Ishikawa (cell line): ENCODE data around the gene ZNF341.

ENCODE experiments used
- CEBPB ChIP-seq: IDR thresholded peaks from 2 replicates; pipeline ENCODE4 v1.6.1; 2012
- EP300 ChIP-seq: IDR thresholded peaks from 2 replicates; pipeline ENCODE4 v1.6.1; 2012; ENCODE audit warnings: borderline replicate concordance
- FOXM1 ChIP-seq: IDR thresholded peaks from 2 replicates; pipeline ENCODE4 v1.6.1; 2012; ENCODE audit warnings: low read depth, borderline replicate concordance
- NFIC ChIP-seq: IDR thresholded peaks from 2 replicates; pipeline ENCODE4 v1.6.1; 2012
- RAD21 ChIP-seq: IDR thresholded peaks from 2 replicates; pipeline ENCODE4 v1.6.1; 2012; ENCODE audit warnings: low read depth
- TAF1 ChIP-seq: IDR thresholded peaks from 2 replicates; pipeline ENCODE4 v1.6.1; 2012; ENCODE audit warnings: low read depth, mild to moderate bottlenecking
- TEAD4 ChIP-seq: IDR thresholded peaks from 2 replicates; pipeline ENCODE4 v1.6.1; 2012
- TF ChIP-seq, protein P1 (sequence below): IDR thresholded peaks from 2 replicates; pipeline ENCODE4 v1.6.1; 2012; ENCODE audit warnings: low read depth, mild to moderate bottlenecking
- TF ChIP-seq, protein P2 (sequence below): IDR thresholded peaks from 2 replicates; pipeline ENCODE4 v1.6.1; 2012

DNA sequence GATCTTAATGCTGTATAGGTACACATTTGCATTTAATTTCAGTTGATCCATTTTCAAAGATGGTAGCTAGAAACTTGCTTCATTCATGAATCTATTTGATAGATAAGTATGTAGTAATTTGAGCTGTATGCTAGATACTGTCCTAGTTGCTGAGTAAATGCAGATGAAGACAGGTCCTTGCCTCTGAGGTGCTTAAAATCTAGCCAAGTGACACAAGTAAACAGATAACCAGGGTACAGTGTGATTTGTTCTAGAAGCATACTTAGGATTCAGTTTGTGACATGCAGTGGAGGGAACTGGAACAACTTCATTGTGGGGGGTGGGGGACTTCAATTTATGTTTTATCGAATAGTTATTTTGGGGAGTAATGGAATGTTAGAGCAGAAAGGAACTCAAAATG lies 88.6 kb downstream of the ZNF341 start:
- TF ChIP-seq, protein P1, sequence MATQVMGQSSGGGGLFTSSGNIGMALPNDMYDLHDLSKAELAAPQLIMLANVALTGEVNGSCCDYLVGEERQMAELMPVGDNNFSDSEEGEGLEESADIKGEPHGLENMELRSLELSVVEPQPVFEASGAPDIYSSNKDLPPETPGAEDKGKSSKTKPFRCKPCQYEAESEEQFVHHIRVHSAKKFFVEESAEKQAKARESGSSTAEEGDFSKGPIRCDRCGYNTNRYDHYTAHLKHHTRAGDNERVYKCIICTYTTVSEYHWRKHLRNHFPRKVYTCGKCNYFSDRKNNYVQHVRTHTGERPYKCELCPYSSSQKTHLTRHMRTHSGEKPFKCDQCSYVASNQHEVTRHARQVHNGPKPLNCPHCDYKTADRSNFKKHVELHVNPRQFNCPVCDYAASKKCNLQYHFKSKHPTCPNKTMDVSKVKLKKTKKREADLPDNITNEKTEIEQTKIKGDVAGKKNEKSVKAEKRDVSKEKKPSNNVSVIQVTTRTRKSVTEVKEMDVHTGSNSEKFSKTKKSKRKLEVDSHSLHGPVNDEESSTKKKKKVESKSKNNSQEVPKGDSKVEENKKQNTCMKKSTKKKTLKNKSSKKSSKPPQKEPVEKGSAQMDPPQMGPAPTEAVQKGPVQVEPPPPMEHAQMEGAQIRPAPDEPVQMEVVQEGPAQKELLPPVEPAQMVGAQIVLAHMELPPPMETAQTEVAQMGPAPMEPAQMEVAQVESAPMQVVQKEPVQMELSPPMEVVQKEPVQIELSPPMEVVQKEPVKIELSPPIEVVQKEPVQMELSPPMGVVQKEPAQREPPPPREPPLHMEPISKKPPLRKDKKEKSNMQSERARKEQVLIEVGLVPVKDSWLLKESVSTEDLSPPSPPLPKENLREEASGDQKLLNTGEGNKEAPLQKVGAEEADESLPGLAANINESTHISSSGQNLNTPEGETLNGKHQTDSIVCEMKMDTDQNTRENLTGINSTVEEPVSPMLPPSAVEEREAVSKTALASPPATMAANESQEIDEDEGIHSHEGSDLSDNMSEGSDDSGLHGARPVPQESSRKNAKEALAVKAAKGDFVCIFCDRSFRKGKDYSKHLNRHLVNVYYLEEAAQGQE = no peak
- TF ChIP-seq TEAD4 (no peak), TAF1 (no peak), EP300 (no peak), FOXM1 (no peak), RAD21 (no peak), CEBPB (no peak), NFIC (no peak)
- TF ChIP-seq, protein P2, sequence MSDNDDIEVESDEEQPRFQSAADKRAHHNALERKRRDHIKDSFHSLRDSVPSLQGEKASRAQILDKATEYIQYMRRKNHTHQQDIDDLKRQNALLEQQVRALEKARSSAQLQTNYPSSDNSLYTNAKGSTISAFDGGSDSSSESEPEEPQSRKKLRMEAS = no peak
